ENCODE data around the gene ARHGEF17. TPM values are rescaled to one million over a fixed set of nuclear protein-coding genes. Genes with fewer than 3 reads are reported as not detected.

Gene ARHGEF17
- total RNA-seq, 2 experiments from 2014 or later = 0.18 TPM; not detected in 1

DNA sequence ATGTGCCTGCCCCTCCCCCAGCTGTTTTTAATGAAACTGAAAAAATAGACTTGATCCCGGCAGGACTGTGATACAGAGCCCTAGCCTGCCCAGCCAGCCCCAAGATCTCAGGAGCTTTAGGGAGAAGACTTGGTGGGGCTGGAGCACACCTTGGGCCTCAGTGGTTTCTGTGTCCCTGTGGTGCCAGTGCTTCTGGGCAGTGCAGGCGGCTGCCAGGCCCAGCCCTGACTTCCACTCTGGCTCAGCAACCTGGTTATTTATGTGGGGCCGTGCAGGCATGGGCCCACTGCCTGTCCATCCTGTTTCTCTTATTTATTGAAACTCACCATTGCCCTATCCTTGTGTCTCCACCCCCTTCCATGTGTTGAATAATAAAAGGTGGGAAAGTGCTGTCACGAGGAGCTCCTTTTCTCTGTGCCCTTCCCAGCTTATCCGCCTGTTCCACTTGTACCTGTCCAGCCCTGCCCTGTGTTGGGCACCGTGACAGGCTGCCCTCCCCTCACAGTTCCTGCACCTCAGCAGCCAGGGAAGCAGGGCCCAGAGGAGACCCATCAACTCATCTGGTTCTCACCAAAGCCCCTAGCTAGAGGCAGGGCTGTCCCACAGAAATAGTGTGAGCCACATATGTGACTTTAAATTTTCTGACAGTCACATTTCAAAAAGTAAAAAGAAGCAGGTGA is 88.3 kb downstream of the ARHGEF17 start:
- POLR2A ChIA-PET = interaction anchor here (0.8 kb wide), 1 partner anchor 19 kb away, joined by 3 read pairs; no protein-coding TSS in a partner anchor

DNA sequence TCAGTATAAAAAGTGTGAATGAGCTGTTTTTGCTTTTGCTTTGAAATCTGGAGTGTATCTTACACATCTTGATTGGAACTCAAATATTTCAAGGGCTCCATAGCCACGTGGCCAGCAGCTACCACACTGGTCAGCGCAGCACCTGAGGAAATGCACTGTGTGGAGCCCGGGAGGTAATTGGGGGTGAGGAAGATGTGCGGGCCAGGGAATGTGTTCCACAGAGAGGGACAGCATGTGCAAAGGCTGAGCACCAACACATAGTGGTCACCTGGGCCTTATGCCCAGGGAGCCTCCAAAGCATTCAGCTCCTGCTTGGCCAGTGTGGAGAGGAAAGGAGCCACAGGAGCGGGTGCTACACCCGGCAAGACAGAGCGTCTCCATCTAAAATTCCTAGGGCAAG is 88.9 kb downstream of the ARHGEF17 start:
- POLR2A ChIA-PET = interaction anchor here (0.8 kb wide), 1 partner anchor 18 kb away, joined by 3 read pairs; no protein-coding TSS in a partner anchor
- Mint-ChIP-seq H3K4me3 (no peak overlapping the region), H3K36me3 (ENCODE audit: low read depth) (peaks cover 32% of the 10 kb centered on the region), H3K27ac (no peak overlapping the region), H3K27me3 (ENCODE audit: low read depth) (no peaks in the 10 kb centered on the region), H3K9me3 (ENCODE audit: insufficient read depth) (no peaks in the 10 kb centered on the region), H3K4me1 (ENCODE audit: low read depth) (peaks cover 12% of the 10 kb centered on the region)
- ATAC-seq (no peak), DNase-seq (no peak)
- CTCF ChIA-PET = interaction anchor here (0.8 to 6.8 kb wide), 2 partner anchors 22 to 46 kb away, joined by 3 to 58 read pairs; no protein-coding TSS in a partner anchor

More for the DNA sequence above, 88.3 kb downstream of the ARHGEF17 start:
- H3K9me3 Mint-ChIP-seq (ENCODE audit: insufficient read depth) = no peaks in the 10 kb centered on the region
- H3K36me3 Mint-ChIP-seq (ENCODE audit: low read depth) = peaks cover 32% of the 10 kb centered on the region
- no peaks in the 10 kb centered on the region for H3K27me3 Mint-ChIP-seq (ENCODE audit: low read depth)
- CTCF ChIA-PET = interaction anchor here (0.8 to 6.8 kb wide), 3 partner anchors 10 to 46 kb away, joined by 3 to 58 read pairs (median 3); no protein-coding TSS in a partner anchor
- DNase-seq (no peak), ATAC-seq (no peak)
- H3K4me3 Mint-ChIP-seq = no peak overlapping the region
- peaks cover 12% of the 10 kb centered on the region for H3K4me1 Mint-ChIP-seq (ENCODE audit: low read depth)
- no peak overlapping the region for H3K27ac Mint-ChIP-seq

DNA sequence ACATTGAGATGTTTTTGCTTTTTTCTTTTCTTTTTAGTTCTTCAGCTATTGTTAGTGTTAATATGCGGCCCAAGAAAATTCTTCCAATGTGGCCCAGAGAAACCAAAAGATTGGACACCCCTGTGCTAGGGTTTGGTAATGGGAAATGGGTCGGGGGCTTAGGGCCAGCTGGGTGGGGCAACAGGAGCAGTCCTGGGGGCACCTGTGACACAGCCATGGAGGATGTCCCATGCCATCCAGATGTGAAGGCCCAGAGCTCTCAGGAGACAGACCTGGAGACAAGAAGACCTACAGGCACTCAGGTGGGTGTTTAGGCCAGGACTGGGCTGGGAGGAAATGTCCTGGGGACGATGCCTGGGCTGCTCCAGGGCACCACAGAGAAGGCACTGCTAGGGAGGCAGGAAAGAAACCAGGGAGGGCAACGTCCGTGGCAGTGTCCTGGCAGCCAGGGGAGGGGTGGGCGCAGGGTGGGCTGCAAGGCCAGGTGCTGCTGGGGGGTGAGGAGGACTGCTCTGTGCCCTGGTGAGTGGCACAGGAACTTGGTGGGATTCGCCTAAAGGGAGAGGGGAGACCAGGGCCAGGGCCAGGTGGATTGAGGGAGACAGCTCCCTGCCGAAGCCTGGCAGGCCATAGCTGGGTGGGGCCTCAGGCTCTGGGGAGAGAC is 89.5 kb downstream of the ARHGEF17 start:
- H3K9me3 Mint-ChIP-seq (ENCODE audit: insufficient read depth) = no peaks in the 10 kb centered on the region
- ATAC-seq = no peak

DNA sequence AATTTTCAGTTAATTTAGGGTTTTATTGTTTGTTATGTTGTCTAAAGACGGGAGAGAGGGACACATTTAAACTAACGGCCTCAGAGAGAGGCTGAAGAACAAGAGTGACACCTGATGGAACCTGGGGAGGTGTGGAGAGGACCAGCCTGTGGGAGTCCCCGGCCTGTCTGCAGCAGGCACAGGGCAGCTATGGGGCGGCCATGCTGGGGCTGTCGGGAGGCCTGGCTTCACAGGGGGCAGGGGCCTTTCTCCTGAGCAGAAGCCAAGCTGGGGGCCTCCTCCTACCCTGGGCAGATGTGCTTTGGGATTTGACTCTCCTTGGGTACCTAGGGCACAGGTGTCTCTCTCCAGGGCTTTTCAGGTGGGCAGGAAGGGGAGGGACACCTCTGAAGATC is 90.1 kb downstream of the ARHGEF17 start:
- ChIA-PET POLR2A (no interaction called here), CTCF (interaction anchor here (1.6 to 6.8 kb wide), 2 partner anchors 12 to 47 kb away, joined by 4 to 58 read pairs; no protein-coding TSS in a partner anchor)
- no peak for ATAC-seq
- Mint-ChIP-seq H3K4me3 (no peak overlapping the region), H3K27me3 (ENCODE audit: low read depth) (no peaks in the 10 kb centered on the region), H3K9me3 (ENCODE audit: insufficient read depth) (no peaks in the 10 kb centered on the region), H3K36me3 (ENCODE audit: low read depth) (peaks cover 31% of the 10 kb centered on the region), H3K27ac (peak overlapping the region; percentile 43), H3K4me1 (ENCODE audit: low read depth) (peaks cover 7% of the 10 kb centered on the region)
- DNase-seq = no peak

More for the DNA sequence above, 89.5 kb downstream of the ARHGEF17 start:
- Mint-ChIP-seq H3K27ac (peak overlapping the region; percentile 43), H3K36me3 (ENCODE audit: low read depth) (peaks cover 30% of the 10 kb centered on the region), H3K4me3 (no peak overlapping the region), H3K4me1 (ENCODE audit: low read depth) (peaks cover 10% of the 10 kb centered on the region), H3K27me3 (ENCODE audit: low read depth) (no peaks in the 10 kb centered on the region)
- no peak for DNase-seq
- CTCF ChIA-PET = interaction anchor here (0.7 to 6.8 kb wide), 2 partner anchors 24 to 47 kb away, joined by 3 to 58 read pairs; no protein-coding TSS in a partner anchor
- POLR2A ChIA-PET = no interaction called here

DNA sequence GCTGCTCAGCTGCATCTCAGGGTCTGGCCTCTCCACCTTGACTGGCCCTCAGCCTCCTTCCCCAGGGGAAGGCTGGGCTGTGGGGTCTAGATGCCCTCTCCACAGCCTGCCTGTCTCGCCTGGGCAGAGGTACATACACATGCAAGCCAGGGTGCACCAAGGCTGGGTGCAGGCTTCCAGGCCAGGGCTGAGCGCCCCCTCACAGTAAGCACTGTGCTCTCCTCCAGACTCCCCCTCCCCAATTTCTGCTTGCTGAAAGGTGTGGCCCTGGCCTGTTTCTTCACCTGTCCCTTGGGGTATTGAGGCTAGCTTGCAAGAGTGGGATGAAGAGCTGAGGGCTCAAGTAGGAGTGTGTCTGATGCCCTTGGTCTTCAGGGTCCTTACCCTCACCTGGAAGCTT is 90.6 kb downstream of the ARHGEF17 start:
- no peak overlapping the region for H3K4me3 Mint-ChIP-seq
- peaks cover 4% of the 10 kb centered on the region for H3K4me1 Mint-ChIP-seq (ENCODE audit: low read depth)
- ChIA-PET POLR2A (interaction anchor here (0.7 to 1.4 kb wide), 2 partner anchors 22 to 263 kb away, joined by 3 read pairs; partner anchors contain the start of gene RELT), CTCF (interaction anchor here (1.0 to 6.8 kb wide), 4 partner anchors 11 to 263 kb away, joined by 3 to 58 read pairs (median 4); no protein-coding TSS in a partner anchor)
- DNase-seq (no peak), ATAC-seq (no peak)
- H3K27ac Mint-ChIP-seq = no peak overlapping the region
- H3K27me3 Mint-ChIP-seq (ENCODE audit: low read depth) = no peaks in the 10 kb centered on the region
- peaks cover 30% of the 10 kb centered on the region for H3K36me3 Mint-ChIP-seq (ENCODE audit: low read depth)
- H3K9me3 Mint-ChIP-seq (ENCODE audit: insufficient read depth) = no peaks in the 10 kb centered on the region

DNA sequence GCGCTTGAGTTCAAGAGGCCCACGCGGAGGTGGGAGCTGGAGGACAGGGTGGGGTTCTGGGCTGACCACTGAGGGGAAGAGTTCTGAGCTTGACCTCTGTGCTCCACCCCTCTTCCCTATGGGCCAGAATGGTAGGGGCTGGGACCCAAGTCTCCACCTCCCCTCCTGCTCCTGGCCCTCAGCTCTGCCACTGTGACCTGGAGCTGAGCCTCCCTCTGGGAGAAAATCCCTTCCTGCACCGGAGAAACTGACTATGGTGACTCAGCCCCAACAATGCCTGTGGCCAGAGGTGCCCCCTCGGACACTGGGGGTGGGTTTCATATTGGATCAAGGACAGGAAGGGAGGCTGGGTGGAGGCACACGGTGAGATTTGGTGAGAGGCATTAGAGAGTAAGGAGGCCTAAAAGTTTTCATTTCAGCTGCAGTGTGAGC is 91.1 kb downstream of the ARHGEF17 start:
- no peaks in the 10 kb centered on the region for H3K27me3 Mint-ChIP-seq (ENCODE audit: low read depth)
- CTCF ChIA-PET = interaction anchor here (1.0 to 6.8 kb wide), 6 partner anchors 11 to 263 kb away, joined by 3 to 58 read pairs (median 4); no protein-coding TSS in a partner anchor
- H3K9me3 Mint-ChIP-seq (ENCODE audit: insufficient read depth) = no peaks in the 10 kb centered on the region
- DNase-seq (no peak), ATAC-seq (no peak)
- H3K4me3 Mint-ChIP-seq = no peak overlapping the region
- H3K27ac Mint-ChIP-seq = peak overlapping the region; percentile 73
- POLR2A ChIA-PET = interaction anchor here (0.7 to 1.4 kb wide), 2 partner anchors 23 to 263 kb away, joined by 3 read pairs; partner anchors contain the start of gene RELT
- peaks cover 28% of the 10 kb centered on the region for H3K36me3 Mint-ChIP-seq (ENCODE audit: low read depth)
- H3K4me1 Mint-ChIP-seq (ENCODE audit: low read depth) = peaks cover 4% of the 10 kb centered on the region

DNA sequence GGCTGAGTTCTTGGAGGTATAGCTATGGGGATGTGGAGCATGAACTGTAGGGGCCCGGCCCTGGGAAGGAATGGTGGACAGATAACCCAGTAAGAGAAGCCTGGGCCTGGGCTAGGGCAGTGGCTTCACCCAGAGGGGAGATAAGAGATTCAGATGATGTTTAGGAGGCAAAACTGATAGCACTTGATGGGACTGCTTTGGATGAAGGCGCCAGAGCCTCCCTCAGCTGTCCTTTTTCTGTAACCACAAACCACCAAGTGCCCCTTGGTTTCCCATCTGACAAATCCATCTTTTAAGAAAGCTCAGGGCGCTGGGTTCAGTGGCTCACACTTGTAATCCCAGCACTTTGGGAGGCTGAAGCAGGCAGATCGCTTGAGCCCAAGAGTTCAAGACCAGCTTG is 91.6 kb downstream of the ARHGEF17 start:
- peaks cover 4% of the 10 kb centered on the region for H3K4me1 Mint-ChIP-seq (ENCODE audit: low read depth)
- ChIA-PET CTCF (interaction anchor here (1.0 to 6.8 kb wide), 6 partner anchors 10 to 263 kb away, joined by 3 to 58 read pairs (median 4); no protein-coding TSS in a partner anchor), POLR2A (interaction anchor here (0.7 to 1.4 kb wide), 2 partner anchors 23 to 262 kb away, joined by 3 read pairs; partner anchors contain the start of gene RELT)
- H3K36me3 Mint-ChIP-seq (ENCODE audit: low read depth) = peaks cover 24% of the 10 kb centered on the region
- peak overlapping the region; percentile 73 for H3K27ac Mint-ChIP-seq
- H3K4me3 Mint-ChIP-seq = no peak overlapping the region
- DNase-seq (no peak), ATAC-seq (no peak)
- no peaks in the 10 kb centered on the region for H3K9me3 Mint-ChIP-seq (ENCODE audit: insufficient read depth)
- H3K27me3 Mint-ChIP-seq (ENCODE audit: low read depth) = no peaks in the 10 kb centered on the region

DNA sequence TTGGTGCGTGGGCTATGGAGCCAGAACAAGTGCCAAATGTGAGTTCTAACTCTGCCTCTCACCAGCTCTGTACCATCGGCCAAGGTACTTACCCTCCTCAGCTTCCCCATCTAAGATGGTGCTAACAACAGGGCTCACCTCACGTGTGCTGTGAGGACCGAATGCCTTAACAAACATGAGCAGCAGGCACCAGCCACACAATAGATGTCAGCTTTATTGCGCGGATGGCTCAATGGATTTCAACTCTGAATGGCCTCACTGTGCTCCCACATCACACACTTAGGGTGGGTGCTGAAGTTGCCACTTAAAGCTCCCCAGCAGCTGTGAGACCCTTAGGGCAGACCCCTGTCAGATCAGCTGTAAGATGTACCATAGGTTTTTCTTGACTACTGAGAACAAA is 92.2 kb downstream of the ARHGEF17 start:
- Mint-ChIP-seq H3K9me3 (ENCODE audit: insufficient read depth) (no peaks in the 10 kb centered on the region), H3K4me1 (ENCODE audit: low read depth) (peaks cover 4% of the 10 kb centered on the region), H3K27me3 (ENCODE audit: low read depth) (no peaks in the 10 kb centered on the region), H3K27ac (peak overlapping the region; percentile 37), H3K36me3 (ENCODE audit: low read depth) (peaks cover 25% of the 10 kb centered on the region), H3K4me3 (no peak overlapping the region)
- DNase-seq = no peak
- ATAC-seq = no peak
- ChIA-PET CTCF (interaction anchor here (1.0 to 6.8 kb wide), 4 partner anchors 7 to 225 kb away, joined by 3 to 58 read pairs (median 8); no protein-coding TSS in a partner anchor), POLR2A (interaction anchor here (0.8 kb wide), 1 partner anchor 131 kb away, joined by 4 read pairs; no protein-coding TSS in a partner anchor)

DNA sequence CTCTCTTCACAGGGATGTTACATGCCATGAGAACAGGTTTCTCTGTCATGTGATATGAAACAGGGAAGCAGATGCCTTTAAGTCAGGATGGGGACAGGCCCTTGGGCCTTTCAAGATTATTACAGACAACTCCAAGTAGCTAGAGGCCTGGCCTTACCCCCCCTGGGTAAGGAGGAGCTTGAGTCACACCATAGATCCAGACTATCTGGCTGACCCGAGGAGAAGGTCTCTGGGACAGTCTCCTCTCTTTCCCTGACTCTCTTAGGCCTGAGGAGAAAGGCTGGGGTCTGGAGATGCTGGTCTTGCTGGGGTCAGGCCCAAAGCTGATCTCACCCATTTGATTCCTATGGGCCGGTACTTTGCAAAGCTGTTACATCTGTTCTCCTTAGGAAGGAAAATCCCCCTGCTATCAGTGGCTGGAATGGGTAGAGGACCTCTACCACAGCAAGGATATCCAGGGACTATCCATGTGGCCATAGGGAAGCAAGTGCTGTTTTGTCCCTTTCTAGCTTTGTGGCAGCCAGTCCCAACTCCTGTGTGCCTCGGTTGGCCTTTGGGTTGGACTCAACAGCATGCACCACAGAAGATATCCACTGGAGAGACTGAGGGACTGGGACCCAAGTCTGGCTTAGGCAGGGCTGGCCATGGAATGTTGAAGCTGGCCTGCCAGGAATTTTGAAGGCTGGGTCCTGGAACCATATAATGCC is 93.3 kb downstream of the ARHGEF17 start:
- ATAC-seq (no peak), DNase-seq (no peak)
- H3K36me3 Mint-ChIP-seq (ENCODE audit: low read depth) = peaks cover 23% of the 10 kb centered on the region
- no peak overlapping the region for H3K27ac Mint-ChIP-seq
- H3K4me1 Mint-ChIP-seq (ENCODE audit: low read depth) = peaks cover 4% of the 10 kb centered on the region
- no peaks in the 10 kb centered on the region for H3K27me3 Mint-ChIP-seq (ENCODE audit: low read depth)
- H3K9me3 Mint-ChIP-seq (ENCODE audit: insufficient read depth) = no peaks in the 10 kb centered on the region
- ChIA-PET CTCF (interaction anchor here (3.3 to 6.8 kb wide), 2 partner anchors 8 to 51 kb away, joined by 11 to 58 read pairs; no protein-coding TSS in a partner anchor), POLR2A (interaction anchor here (0.8 to 1.4 kb wide), 2 partner anchors 9 to 130 kb away, joined by 4 to 5 read pairs; no protein-coding TSS in a partner anchor)
- no peak overlapping the region for H3K4me3 Mint-ChIP-seq

DNA sequence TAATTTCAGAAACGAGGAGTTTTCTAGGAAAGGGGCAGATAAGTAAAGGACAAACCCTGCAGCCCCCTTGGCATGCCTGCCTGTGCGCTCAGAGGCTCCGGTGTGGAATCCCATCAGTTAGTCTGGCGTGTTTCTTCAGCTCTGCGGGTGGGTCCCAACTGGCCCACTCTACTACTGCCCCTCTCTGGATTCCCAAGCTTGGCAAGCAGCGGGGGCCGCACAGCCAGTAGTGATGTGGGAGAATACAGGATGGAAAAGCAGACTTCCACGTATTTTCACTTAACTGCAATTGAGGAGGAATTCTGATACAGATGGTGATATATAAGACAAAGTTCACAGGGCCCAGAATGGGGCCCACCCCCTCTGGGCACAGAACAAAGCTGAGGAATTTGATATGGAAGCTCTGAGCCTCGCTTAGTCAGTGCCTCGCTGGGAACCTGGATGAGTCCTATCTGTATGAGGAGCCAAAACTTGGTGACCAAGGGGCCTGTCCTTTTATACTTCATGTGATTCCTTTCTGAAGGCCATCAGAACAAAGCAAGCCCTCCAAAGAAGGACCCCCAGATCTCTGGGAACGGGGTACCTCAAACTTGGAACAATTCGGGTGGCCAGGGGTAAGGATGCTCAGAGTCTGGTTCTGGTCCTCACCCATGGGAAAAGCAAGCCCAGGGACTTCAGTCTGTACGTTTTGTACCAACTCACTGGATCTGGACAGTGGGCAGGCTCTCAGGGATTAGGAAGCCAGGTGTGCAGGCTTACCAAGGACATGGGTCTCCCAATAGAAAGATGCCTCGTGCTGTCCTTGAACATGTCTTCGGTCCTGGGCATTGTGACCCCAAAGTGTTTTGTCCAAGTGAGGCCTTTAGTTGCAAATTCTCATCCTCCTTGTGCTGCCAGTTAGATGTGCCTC is 94.1 kb downstream of the ARHGEF17 start:
- CTCF ChIA-PET = interaction anchor here (0.7 to 6.8 kb wide), 8 partner anchors 9 to 258 kb away, joined by 3 to 58 read pairs (median 4); no protein-coding TSS in a partner anchor
- POLR2A ChIA-PET = interaction anchor here (1.4 kb wide), 1 partner anchor 9 kb away, joined by 5 read pairs; no protein-coding TSS in a partner anchor

More for the DNA sequence above, 94.1 kb downstream of the ARHGEF17 start:
- Mint-ChIP-seq H3K9me3 (ENCODE audit: insufficient read depth) (no peaks in the 10 kb centered on the region), H3K4me1 (ENCODE audit: low read depth) (peaks cover 4% of the 10 kb centered on the region), H3K36me3 (ENCODE audit: low read depth) (peaks cover 19% of the 10 kb centered on the region), H3K27me3 (ENCODE audit: low read depth) (no peaks in the 10 kb centered on the region), H3K27ac (no peak overlapping the region), H3K4me3 (no peak overlapping the region)
- ATAC-seq (no peak), DNase-seq (no peak)
